ENCODE data around the gene ZDHHC8.

GRCh38 chr22:20169253-20169822 lies 37.7 kb downstream of the ZDHHC8 start:
- TF ChIP-seq POLR2A (IDR thresholded peaks at IDR 0.05) = no peak
- TF ChIP-seq, protein P1, sequence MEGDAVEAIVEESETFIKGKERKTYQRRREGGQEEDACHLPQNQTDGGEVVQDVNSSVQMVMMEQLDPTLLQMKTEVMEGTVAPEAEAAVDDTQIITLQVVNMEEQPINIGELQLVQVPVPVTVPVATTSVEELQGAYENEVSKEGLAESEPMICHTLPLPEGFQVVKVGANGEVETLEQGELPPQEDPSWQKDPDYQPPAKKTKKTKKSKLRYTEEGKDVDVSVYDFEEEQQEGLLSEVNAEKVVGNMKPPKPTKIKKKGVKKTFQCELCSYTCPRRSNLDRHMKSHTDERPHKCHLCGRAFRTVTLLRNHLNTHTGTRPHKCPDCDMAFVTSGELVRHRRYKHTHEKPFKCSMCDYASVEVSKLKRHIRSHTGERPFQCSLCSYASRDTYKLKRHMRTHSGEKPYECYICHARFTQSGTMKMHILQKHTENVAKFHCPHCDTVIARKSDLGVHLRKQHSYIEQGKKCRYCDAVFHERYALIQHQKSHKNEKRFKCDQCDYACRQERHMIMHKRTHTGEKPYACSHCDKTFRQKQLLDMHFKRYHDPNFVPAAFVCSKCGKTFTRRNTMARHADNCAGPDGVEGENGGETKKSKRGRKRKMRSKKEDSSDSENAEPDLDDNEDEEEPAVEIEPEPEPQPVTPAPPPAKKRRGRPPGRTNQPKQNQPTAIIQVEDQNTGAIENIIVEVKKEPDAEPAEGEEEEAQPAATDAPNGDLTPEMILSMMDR (IDR thresholded peaks at IDR 0.05) = no peak
